Measurements from ENCODE around the gene CBLN1.
"Not testable (repeated sequence)": the region's sequence is repeated elsewhere in the genome, so short reads cannot be mapped to it uniquely, and the experiment has no call there.

CBLN1 gene

GRCh38 chr16:49248227-49248626, 33.4 kb downstream of the CBLN1 start:
- Histone ChIP-seq H2BK12ac (ENCODE audit: low read length) (no peak overlapping the region), H2AFZ (ENCODE audit: insufficient read depth, low read length, poor library complexity) (no peak overlapping the region), H2BK120ac (ENCODE audit: insufficient read depth, low read length, poor library complexity) (no peak overlapping the region), H2AK5ac (ENCODE audit: low read length) (no peak overlapping the region), H4K12ac (ENCODE audit: low read depth, low read length) (no peak overlapping the region), H3K4me3 (ENCODE audit: low read depth, low read length) (no peak overlapping the region), H3K14ac (ENCODE audit: low read length) (no peak overlapping the region), H2BK5ac (ENCODE audit: low read depth, low read length, poor library complexity) (no peak overlapping the region), H3K27ac (ENCODE audit: low read depth, low read length) (no peak overlapping the region), H3K79me2 (ENCODE audit: control insufficient read depth, insufficient read depth, low read length, poor library complexity) (no peaks in the 10 kb centered on the region), H3K23ac (ENCODE audit: low read length) (no peak overlapping the region), H3K79me1 (ENCODE audit: low read length) (no peaks in the 10 kb centered on the region), H3K9ac (ENCODE audit: low read length) (no peak overlapping the region), H3K4me1 (ENCODE audit: control insufficient read depth in 1 of 2, insufficient read depth in 2 of 2, low read length in 2 of 2) (no peaks in the 10 kb centered on the region), H3K27me3 (ENCODE audit: insufficient read depth, low read length) (no peaks in the 10 kb centered on the region), H4K8ac (ENCODE audit: low read depth, low read length) (no peak overlapping the region), H3K4me2 (ENCODE audit: low read length) (no peak overlapping the region), H3K4ac (ENCODE audit: low read depth, low read length) (no peak overlapping the region), H3K36me3 (ENCODE audit: control insufficient read depth in 1 of 2, insufficient read depth in 2 of 2, low read length in 2 of 2) (no peaks in the 10 kb centered on the region), H4K91ac (ENCODE audit: low read depth, low read length) (no peak overlapping the region), H3K9me3 (ENCODE audit: insufficient read depth, low read depth, low read length) (no peaks in the 10 kb centered on the region), H3K18ac (ENCODE audit: low read length) (no peak overlapping the region)
- DNase-seq: no peak
- no CpG with 5 or more reads among the region's 1 CpG for WGBS (ENCODE audit: extremely low coverage, insufficient coverage, insufficient read length)

GRCh38 chr16:49236216-49236615, 45.4 kb downstream of the CBLN1 start:
- no peak overlapping the region for H3K4me3 ChIP-seq (ENCODE audit: low read depth, low read length)
- no peak overlapping the region for H2AFZ ChIP-seq (ENCODE audit: insufficient read depth, low read length, poor library complexity)
- H3K18ac ChIP-seq (ENCODE audit: low read length): no peak overlapping the region
- no peak overlapping the region for H4K91ac ChIP-seq (ENCODE audit: low read depth, low read length)
- no peak overlapping the region for H2AK5ac ChIP-seq (ENCODE audit: low read length)
- no peak overlapping the region for H2BK120ac ChIP-seq (ENCODE audit: insufficient read depth, low read length, poor library complexity)
- no peak overlapping the region for H3K27ac ChIP-seq (ENCODE audit: low read depth, low read length)
- H3K23ac ChIP-seq (ENCODE audit: low read length): no peak overlapping the region
- no CpG with 5 or more reads among the region's 4 CpGs for WGBS (ENCODE audit: extremely low coverage, insufficient coverage, insufficient read length)
- H2BK5ac ChIP-seq (ENCODE audit: low read depth, low read length, poor library complexity): no peak overlapping the region
- H2BK12ac ChIP-seq (ENCODE audit: low read length): no peak overlapping the region
- no peak overlapping the region for H3K14ac ChIP-seq (ENCODE audit: low read length)
- no peaks in the 10 kb centered on the region for H3K4me1 ChIP-seq (ENCODE audit: control insufficient read depth in 1 of 2, insufficient read depth in 2 of 2, low read length in 2 of 2)
- H3K9me3 ChIP-seq (ENCODE audit: insufficient read depth, low read depth, low read length): no peaks in the 10 kb centered on the region
- no peaks in the 10 kb centered on the region for H3K79me1 ChIP-seq (ENCODE audit: low read length)
- no peak for DNase-seq
- H3K36me3 ChIP-seq (ENCODE audit: control insufficient read depth in 1 of 2, insufficient read depth in 2 of 2, low read length in 2 of 2): no peaks in the 10 kb centered on the region
- no peak overlapping the region for H4K8ac ChIP-seq (ENCODE audit: low read depth, low read length)
- no peak overlapping the region for H3K4me2 ChIP-seq (ENCODE audit: low read length)
- H3K79me2 ChIP-seq (ENCODE audit: control insufficient read depth, insufficient read depth, low read length, poor library complexity): no peaks in the 10 kb centered on the region
- H3K9ac ChIP-seq (ENCODE audit: low read length): no peak overlapping the region
- no peak overlapping the region for H3K4ac ChIP-seq (ENCODE audit: low read depth, low read length)
- no peak overlapping the region for H4K12ac ChIP-seq (ENCODE audit: low read depth, low read length)
- H3K27me3 ChIP-seq (ENCODE audit: insufficient read depth, low read length): no peaks in the 10 kb centered on the region

GRCh38 chr16:49228335-49228734, 53.3 kb downstream of the CBLN1 start:
- WGBS (ENCODE audit: extremely low coverage, insufficient coverage, insufficient read length): no CpG with 5 or more reads among the region's 3 CpGs
- not testable (repeated sequence) for H3K79me2 ChIP-seq (ENCODE audit: control insufficient read depth, insufficient read depth, low read length, poor library complexity); H2AK5ac ChIP-seq (ENCODE audit: low read length); H2BK120ac ChIP-seq (ENCODE audit: insufficient read depth, low read length, poor library complexity); H3K9me3 ChIP-seq (ENCODE audit: insufficient read depth, low read depth, low read length); H3K23ac ChIP-seq (ENCODE audit: low read length); H3K9ac ChIP-seq (ENCODE audit: low read length); H3K27ac ChIP-seq (ENCODE audit: low read depth, low read length); H4K12ac ChIP-seq (ENCODE audit: low read depth, low read length); H3K79me1 ChIP-seq (ENCODE audit: low read length); H4K91ac ChIP-seq (ENCODE audit: low read depth, low read length); H3K4me3 ChIP-seq (ENCODE audit: low read depth, low read length); DNase-seq; H3K36me3 ChIP-seq (ENCODE audit: control insufficient read depth in 1 of 2, insufficient read depth in 2 of 2, low read length in 2 of 2); H3K4me2 ChIP-seq (ENCODE audit: low read length); H4K8ac ChIP-seq (ENCODE audit: low read depth, low read length); H3K14ac ChIP-seq (ENCODE audit: low read length); H3K4ac ChIP-seq (ENCODE audit: low read depth, low read length); H3K18ac ChIP-seq (ENCODE audit: low read length); H2BK12ac ChIP-seq (ENCODE audit: low read length); H3K27me3 ChIP-seq (ENCODE audit: insufficient read depth, low read length); H3K4me1 ChIP-seq (ENCODE audit: control insufficient read depth in 1 of 2, insufficient read depth in 2 of 2, low read length in 2 of 2); H2AFZ ChIP-seq (ENCODE audit: insufficient read depth, low read length, poor library complexity); H2BK5ac ChIP-seq (ENCODE audit: low read depth, low read length, poor library complexity)
